HG03097 (cell line): ENCODE measurements around the gene HNRNPR.

Source experiments
- ATAC-seq: cut with Tn5 transposase; IDR thresholded peaks from one replicate; pipeline ENCODE4 v1.9.1; 2021; ENCODE audit not compliant: unreplicated experiment, low FRiP score

Gene HNRNPR

GRCh38 chr1:23369335-23370013 lies 25.4 kb upstream of the HNRNPR start, which contains the start of gene ZNF436:
TSS of gene ZNF436 (minus strand) at chr1:23369836. CDS start at chr1:23368005, 1,831 bp downstream.
- no peak for ATAC-seq

DNA sequence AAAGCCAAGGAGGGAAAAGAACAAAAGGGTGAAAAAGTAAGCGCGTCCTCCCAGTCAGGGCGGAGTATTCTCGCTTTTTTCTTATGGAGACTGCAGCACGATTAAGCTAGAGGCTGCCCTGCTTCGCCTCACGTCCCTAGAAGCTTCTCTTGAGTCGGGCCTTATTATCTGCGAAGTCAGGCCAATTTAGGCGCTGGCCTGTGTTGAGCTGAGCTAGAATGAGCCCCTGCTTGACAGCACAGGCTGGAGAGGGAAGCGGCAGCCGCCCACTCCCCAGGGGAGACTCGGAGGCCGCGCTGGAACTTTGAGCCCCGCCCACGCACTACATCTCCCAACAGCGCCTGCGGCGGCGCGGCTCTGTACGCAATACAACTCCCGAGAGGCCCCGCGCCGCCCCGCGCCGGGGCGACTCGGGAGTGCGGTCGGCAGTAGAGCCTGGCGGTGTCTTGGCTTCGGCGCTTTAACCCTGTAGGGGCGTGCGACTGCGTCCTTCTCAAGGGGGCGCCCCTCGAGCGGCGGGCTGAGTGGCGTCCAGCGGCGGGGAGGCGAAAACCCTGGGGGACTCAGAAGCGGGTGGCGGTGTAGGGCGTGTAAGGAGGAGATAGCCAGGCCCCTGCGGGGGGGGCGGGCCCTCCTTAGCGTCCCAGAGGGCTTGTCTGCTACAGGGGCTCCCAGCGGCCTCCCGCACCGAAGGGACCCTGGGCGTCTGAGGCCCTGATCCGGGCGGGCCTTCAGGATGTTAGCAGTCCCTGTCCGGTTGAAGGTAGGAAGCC lies 24.7 kb upstream of the HNRNPR start:
- ATAC-seq, result peak; percentile 64

GRCh38 chr1:23367791-23368561 lies 23.9 kb upstream of the HNRNPR start:
- ATAC-seq, result peak; percentile 92

DNA sequence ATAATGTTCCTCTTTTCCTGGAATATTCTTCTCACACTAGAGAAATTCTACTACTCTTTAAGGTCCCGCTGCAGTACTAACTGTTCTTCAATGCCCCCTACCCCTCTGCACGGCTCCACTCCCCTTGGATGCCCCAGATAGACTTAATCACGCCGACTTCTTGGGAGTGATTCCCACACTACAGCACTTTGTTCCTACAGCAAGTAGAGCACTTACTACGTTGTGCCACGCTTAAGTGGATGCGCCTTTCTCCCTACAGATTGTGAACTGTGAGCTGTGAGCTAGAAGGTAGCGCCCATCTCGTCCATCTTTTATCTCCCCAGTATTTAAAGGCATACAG lies 23.3 kb upstream of the HNRNPR start:
- no peak for ATAC-seq

- no peak for ATAC-seq
Observed at GRCh38 chr1:23366598-23366997, 22.5 kb upstream of the HNRNPR start.

GRCh38 chr1:23366146-23366545 lies 22.1 kb upstream of the HNRNPR start:
- no peak for ATAC-seq

GRCh38 chr1:23362218-23362713 lies 18.2 kb upstream of the HNRNPR start:
- no peak for ATAC-seq

GRCh38 chr1:23358310-23358875 lies 14.3 kb upstream of the HNRNPR start:
- ATAC-seq, result no peak

DNA sequence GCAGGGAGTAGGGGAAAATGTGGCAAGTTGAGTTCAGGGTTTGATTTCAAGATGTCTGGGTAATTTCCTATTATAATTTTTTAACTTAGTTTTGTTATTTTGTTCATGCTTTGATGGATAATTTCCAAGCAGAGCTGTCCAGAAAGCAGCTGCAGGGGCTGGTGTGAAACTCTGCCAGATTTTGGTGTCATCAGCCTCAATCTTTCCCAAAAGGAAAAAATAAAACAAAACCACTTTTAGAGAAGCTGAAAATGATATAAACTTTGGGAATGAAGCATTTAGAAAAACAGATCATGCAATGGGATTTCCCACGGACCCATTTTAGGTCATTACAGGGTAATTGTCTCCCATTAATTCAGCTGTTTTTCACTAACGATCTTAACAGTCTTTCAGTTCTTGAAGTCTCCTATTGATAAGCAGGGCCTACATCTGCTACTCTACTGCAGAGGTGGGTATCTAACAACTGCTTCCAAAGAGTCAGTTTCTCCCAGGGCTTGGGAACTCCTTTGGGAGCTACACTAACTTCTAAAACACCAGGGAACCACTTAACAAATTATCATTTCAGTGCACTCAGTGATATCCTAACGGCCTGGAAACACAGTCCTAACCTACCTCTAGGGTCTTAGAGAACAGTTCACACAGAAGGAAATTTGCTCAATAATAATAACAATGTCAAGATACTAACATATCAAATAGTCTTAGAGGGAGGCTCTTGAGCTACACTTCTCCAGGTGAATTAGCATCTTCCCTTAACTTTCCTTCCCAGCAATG lies 13.2 kb upstream of the HNRNPR start:
- ATAC-seq, result no peak

- no peak for ATAC-seq
Observed at GRCh38 chr1:23356471-23357137, 12.5 kb upstream of the HNRNPR start.

- ATAC-seq, result no peak
Observed at GRCh38 chr1:23354245-23354644, 10.2 kb upstream of the HNRNPR start.

- no peak for ATAC-seq
Observed at GRCh38 chr1:23352096-23352695, 8.1 kb upstream of the HNRNPR start.

DNA sequence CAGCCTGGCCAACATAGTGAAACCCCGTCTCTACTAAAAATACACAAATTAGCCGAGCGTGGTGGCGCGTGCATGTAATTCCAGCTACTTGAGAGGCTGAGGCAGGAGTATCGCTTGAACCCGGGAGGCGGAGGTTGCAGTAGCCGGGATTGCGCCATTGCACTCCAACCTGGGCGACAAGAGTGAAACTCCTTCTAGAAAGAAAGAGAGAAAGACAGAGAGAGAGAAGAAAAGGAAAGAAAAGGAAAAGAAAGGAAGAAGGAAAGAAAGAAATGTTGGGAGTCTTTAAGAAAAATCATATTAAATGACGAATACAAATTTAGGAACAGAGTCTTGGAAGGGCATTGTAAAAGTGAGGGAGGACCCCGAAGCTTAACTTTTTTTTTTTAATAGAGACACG lies 1.8 kb upstream of the HNRNPR start:
- no peak for ATAC-seq

DNA sequence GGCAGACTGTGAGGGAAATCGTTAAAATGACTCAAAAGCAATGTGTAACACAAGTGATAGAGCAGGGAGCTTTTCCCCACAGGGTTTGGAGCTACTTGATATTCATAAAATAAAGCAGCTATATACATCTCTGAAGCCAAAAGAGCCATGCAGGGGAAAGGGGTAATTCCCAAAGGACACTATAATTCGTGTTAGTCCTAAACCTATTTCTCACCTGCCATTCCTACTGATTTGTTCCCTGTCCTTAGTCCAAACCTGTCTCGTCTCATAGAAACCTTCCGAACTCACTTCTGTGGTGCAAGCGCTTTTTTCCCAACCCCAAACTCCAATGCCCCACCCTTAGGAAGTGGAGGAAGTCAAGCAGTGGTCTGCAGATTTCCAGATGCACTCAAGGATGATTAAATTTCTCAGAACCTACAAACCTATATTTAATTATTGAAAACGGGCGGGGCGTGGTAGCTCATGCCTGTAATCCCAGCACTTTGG lies 946 bp upstream of the HNRNPR start:
- ATAC-seq, result no peak

- peak; percentile 8 for ATAC-seq
Observed at GRCh38 chr1:23343221-23344110, 618 bp downstream of the HNRNPR start.

- ATAC-seq, result no peak
Observed at GRCh38 chr1:23341931-23342692, 2.0 kb downstream of the HNRNPR start.

DNA sequence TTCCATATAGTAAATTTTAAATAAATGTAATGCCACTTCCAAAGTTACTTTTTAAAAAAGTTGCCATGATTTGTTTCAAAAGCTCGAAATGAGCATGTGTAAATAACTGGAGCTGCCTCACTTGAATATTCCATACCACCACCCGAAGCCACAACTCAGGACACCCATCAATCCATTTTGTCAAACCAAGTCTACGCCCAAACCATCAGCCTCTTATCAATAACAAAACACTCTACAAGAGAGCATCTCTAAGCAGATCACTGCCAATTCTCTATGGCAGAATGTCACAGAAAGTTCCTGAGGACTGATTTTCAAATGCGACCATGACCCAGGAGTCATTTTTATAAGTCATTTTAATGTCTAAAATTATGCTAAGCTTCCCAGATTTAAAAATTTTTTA lies 4.5 kb downstream of the HNRNPR start:
- ATAC-seq, result no peak
